Keratinocyte (primary cell): ENCODE measurements around the gene MRPS27. TPM values are rescaled to one million over a fixed set of nuclear protein-coding genes. Genes with fewer than 3 reads are reported as not detected.

Experiments
- DNase-seq: peaks from one replicate; pipeline ENCODE4 v3.0.0-alpha.2; 2011; ENCODE audit warnings: low read depth, missing footprints, low spot score
- FAIRE-seq: peaks from 2 replicates; lab custom pipeline; 2011; peaks lifted over from hg19 to GRCh38; lab: Jason Lieb, UNC
- H2AFZ ChIP-seq: 2 replicates; pipeline ENCODE4 v1.6.0; 2012; ENCODE audit warnings: low read length, control low read depth, inconsistent platforms; ENCODE audit not compliant: control insufficient read depth
- H3K27ac ChIP-seq: 2 replicates; pipeline ENCODE4 v1.5.1; 2011; ENCODE audit warnings: low read length; ENCODE audit not compliant: control insufficient read depth, insufficient read depth
- H3K27me3 ChIP-seq: 3 replicates; pipeline ENCODE4 v1.6.0; 2011; ENCODE audit warnings: low read length; ENCODE audit not compliant: control insufficient read depth, insufficient read depth; ENCODE audit errors: extremely low read depth
- H3K36me3 ChIP-seq, 2 experiments: 2 replicates in 1 of 2; 3 replicates in 1 of 2; pipeline ENCODE4 v1.5.1; 2011; ENCODE audit warnings: low read length in 2 of 2, mild to moderate bottlenecking in 1 of 2; ENCODE audit not compliant: control insufficient read depth in 2 of 2, insufficient read depth in 2 of 2; ENCODE audit errors: extremely low read depth in 1 of 2
- H3K4me1 ChIP-seq: 3 replicates; pipeline ENCODE4 v1.5.1; 2011; ENCODE audit warnings: low read length; ENCODE audit not compliant: control insufficient read depth, insufficient read depth; ENCODE audit errors: extremely low read depth
- H3K4me2 ChIP-seq: 3 replicates; pipeline ENCODE4 v1.6.0; 2011; ENCODE audit warnings: low read depth, low read length; ENCODE audit not compliant: control insufficient read depth, insufficient read depth; ENCODE audit errors: extremely low read depth
- H3K4me3 ChIP-seq, 3 experiments: fragments of 200-600 bp in 1 of 3; sonication (generic) in 1 of 3; 2 replicates in 2 of 3; 3 replicates in 1 of 3; pipeline ENCODE4 v1.5.1; 2011 to 2016; ENCODE audit warnings: low read length in 3 of 3, mild to moderate bottlenecking in 3 of 3, control low read depth in 2 of 3, inconsistent platforms in 1 of 3, low read depth in 1 of 3, mixed read lengths in 1 of 3, mixed run types in 1 of 3, moderate library complexity in 1 of 3; ENCODE audit not compliant: control insufficient read depth in 2 of 3, insufficient read depth in 2 of 3; ENCODE audit errors: extremely low read depth in 1 of 3
- H3K79me2 ChIP-seq: 2 replicates; pipeline ENCODE4 v1.6.0; 2012; ENCODE audit warnings: low read length; ENCODE audit not compliant: control insufficient read depth, insufficient read depth
- H3K9ac ChIP-seq: 3 replicates; pipeline ENCODE4 v1.6.0; 2011; ENCODE audit warnings: low read length; ENCODE audit not compliant: control insufficient read depth, insufficient read depth; ENCODE audit errors: extremely low read depth
- H3K9me1 ChIP-seq: 3 replicates; pipeline ENCODE4 v1.6.0; 2011; ENCODE audit warnings: low read length; ENCODE audit not compliant: control insufficient read depth, insufficient read depth; ENCODE audit errors: extremely low read depth
- H3K9me3 ChIP-seq: 2 replicates; pipeline ENCODE4 v1.5.1; 2012; ENCODE audit warnings: low read depth, low read length; ENCODE audit not compliant: control insufficient read depth
- H4K20me1 ChIP-seq: 3 replicates; pipeline ENCODE4 v1.6.0; 2011; ENCODE audit warnings: low read length; ENCODE audit not compliant: control insufficient read depth, insufficient read depth; ENCODE audit errors: extremely low read depth
- CTCF ChIP-seq, 3 experiments: IDR thresholded peaks in 1 of 3; conservative IDR thresholded peaks in 1 of 3; optimal IDR thresholded peaks in 1 of 3; 2 replicates in 2 of 3; 3 replicates in 1 of 3; pipeline versions ENCODE3 to v1.5.1; 2011; ENCODE audit warnings: low read length in 3 of 3, mild to moderate bottlenecking in 3 of 3, moderate library complexity in 2 of 3, control low read depth in 1 of 3, inconsistent platforms in 1 of 3; ENCODE audit not compliant: insufficient read depth in 2 of 3; ENCODE audit errors: extremely low read depth in 1 of 3
- EZH2 ChIP-seq: IDR thresholded peaks from one replicate; pipeline ENCODE4 v1.6.1; 2012; ENCODE audit warnings: inconsistent platforms, mild to moderate bottlenecking, low read length, moderate library complexity
- dilution Hi-C: fragments of 300-500 bp; cut with MboI; formaldehyde crosslinking; loops from one replicate; pipeline ENCODE4 v1.7.0; 2020; ENCODE audit warnings: low sequenced_read_pairs; ENCODE audit not compliant: extremely low pct_ligation_motif_present
- polyA plus RNA-seq, 5 experiments: library from polyadenylated mRNA; depleted of rRNA in 3 of 5; stranded (reverse) in 3 of 5; stranded (forward) in 1 of 5; unstranded in 1 of 5; fragments of >200 nt; gene quantifications; 1 replicate in 1 of 5; 2 replicates in 3 of 5; 3 replicates in 1 of 5; pipeline versions ENCODE4 v1.2.1 to v1.2.3, GENCODE V29; 2011 to 2012; ENCODE audit warnings: missing spikeins in 2 of 5, low read depth in 1 of 5, low replicate concordance in 1 of 5

The MRPS27 gene
- polyA plus RNA-seq, 1 donor (not counting 4 experiments of a cell fraction or from before 2014, with no cell fraction given) = 98.7 TPM

GRCh38 chr5:72266862-72267261 lies 53.2 kb downstream of the MRPS27 start:
- peaks cover 13% of the 10 kb centered on the region for H3K79me2 ChIP-seq
- no peaks in the 10 kb centered on the region for H3K27me3 ChIP-seq
- no peak overlapping the region for H3K9ac ChIP-seq
- H2AFZ ChIP-seq = no peak overlapping the region
- H3K4me1 ChIP-seq = peaks cover 8% of the 10 kb centered on the region
- H3K9me3 ChIP-seq = no peaks in the 10 kb centered on the region
- peaks cover 2% of the 10 kb centered on the region for H3K9me1 ChIP-seq
- dilution Hi-C loops = no loop called here
- DNase-seq (no peak), FAIRE-seq (no peak)
- no peak overlapping the region for H3K4me3 ChIP-seq
- H3K27ac ChIP-seq = no peak overlapping the region
- H3K36me3 ChIP-seq = peaks cover 0 to 3% of the 10 kb centered on the region in 2 experiments
- H4K20me1 ChIP-seq = peaks cover 6% of the 10 kb centered on the region
- TF ChIP-seq EZH2 = no peak
- TF ChIP-seq CTCF (optimal IDR thresholded peaks at IDR 0.05 in 1 of 3, IDR thresholded peaks at IDR 0.05 in 1 of 3, conservative IDR thresholded peaks at IDR 0.05 in 1 of 3; ENCODE audit: extremely low read depth in 1 of 3, insufficient read depth in 2 of 3, low read length in 3 of 3) = no peak
- no peak overlapping the region for H3K4me2 ChIP-seq

GRCh38 chr5:72265032-72265877 lies 54.8 kb downstream of the MRPS27 start:
- DNase-seq (no peak), FAIRE-seq (no peak)
- Histone ChIP-seq H3K36me3 (peaks cover 0 to 5% of the 10 kb centered on the region in 2 experiments), H3K4me3 (no peak overlapping the region), H3K27ac (no peak overlapping the region), H2AFZ (no peak overlapping the region), H3K9ac (no peak overlapping the region), H3K4me1 (peaks cover 8% of the 10 kb centered on the region), H3K27me3 (no peaks in the 10 kb centered on the region), H4K20me1 (peaks cover 9% of the 10 kb centered on the region), H3K79me2 (peaks cover 16% of the 10 kb centered on the region), H3K9me1 (peaks cover 2% of the 10 kb centered on the region), H3K9me3 (no peaks in the 10 kb centered on the region), H3K4me2 (no peak overlapping the region)
- no peak for TF ChIP-seq EZH2
- TF ChIP-seq CTCF (optimal IDR thresholded peaks at IDR 0.05 in 1 of 3, IDR thresholded peaks at IDR 0.05 in 1 of 3, conservative IDR thresholded peaks at IDR 0.05 in 1 of 3; ENCODE audit: extremely low read depth in 1 of 3, insufficient read depth in 2 of 3, low read length in 3 of 3) = no peak
- dilution Hi-C loops = no loop called here
